Lung microvascular endothelial cell (primary cell): ENCODE measurements around the gene NR2C2AP. TPM values are rescaled to one million over a fixed set of nuclear protein-coding genes. Genes with fewer than 3 reads are reported as not detected.

Experiments used
- DNase-seq, 2 donors: peaks; one replicate each; pipeline versions ENCODE4 v3.0.0 to v3.0.0-alpha.2; 2010; ENCODE audit warnings: low read depth in 2 of 2
- total RNA-seq: library from RNA; depleted of rRNA; stranded (reverse); fragments of >200 nt; gene quantifications from 2 replicates; pipeline ENCODE4 v1.2.1, GENCODE V29; 2014

NR2C2AP gene
- total RNA-seq, 1 donor from 2014 or later, result 8.5 TPM

DNA sequence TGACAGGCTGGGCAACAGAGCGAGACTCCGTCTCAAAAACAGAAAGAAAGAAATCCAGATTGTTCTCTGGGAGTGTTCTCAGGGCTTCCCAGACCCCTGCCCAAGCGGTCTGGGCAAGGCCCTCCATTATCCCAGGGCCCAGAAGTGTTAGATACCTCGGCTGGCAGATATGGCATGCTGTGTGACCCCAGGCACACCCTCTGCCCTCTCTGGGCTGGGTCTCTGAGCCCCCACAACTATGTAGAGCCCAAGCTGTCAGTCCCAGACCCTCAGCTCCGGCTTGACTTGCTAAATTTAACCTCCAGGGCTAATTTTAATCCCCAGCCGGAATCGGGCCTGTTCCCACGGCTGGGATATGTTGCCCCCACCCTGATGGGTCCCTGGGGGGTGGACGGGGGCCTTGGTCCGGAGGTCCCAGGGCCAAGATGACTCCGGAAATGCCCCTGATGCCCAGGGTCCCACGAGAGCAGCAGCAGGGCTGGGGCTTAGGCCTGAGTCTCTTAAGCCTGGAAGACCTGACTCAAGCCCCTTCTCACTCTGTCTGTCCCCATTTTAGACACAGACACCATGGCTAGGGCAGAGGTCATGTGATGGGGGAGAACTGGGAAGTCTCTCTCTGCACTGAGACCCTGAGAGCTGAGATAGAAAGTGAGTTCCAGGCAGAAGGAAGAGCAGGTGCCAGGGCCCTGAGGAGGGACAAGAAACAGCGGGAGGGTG is 50.4 kb downstream of the NR2C2AP start:
- DNase-seq, result no peak

GRCh38 chr19:19151418-19151817 is 51.8 kb downstream of the NR2C2AP start:
- DNase-seq, result no peak

Other genes starting within 250 kb of the NR2C2AP start
- gene SUGP2, start 169.9 kb downstream of the NR2C2AP start, total RNA-seq, result 8.1 and 14.7 TPM in 2 replicates
- gene ARMC6, start 169.8 kb downstream of the NR2C2AP start, total RNA-seq, result 32.3 and 49.8 TPM in 2 replicates
- gene SLC25A42, start 139.4 kb downstream of the NR2C2AP start, total RNA-seq, result 2.8 and 3.0 TPM in 2 replicates
- gene TMEM161A, start 64.9 kb downstream of the NR2C2AP start, total RNA-seq, result 11.3 and 14.7 TPM in 2 replicates
- under 0.01 and 0.20 TPM in 2 replicates for gene MEF2B, start 33.2 kb downstream of the NR2C2AP start, total RNA-seq
- 15.0 and 18.5 TPM in 2 replicates for gene BORCS8, start 11.3 kb downstream of the NR2C2AP start, total RNA-seq
- gene RFXANK, start 11.2 kb downstream of the NR2C2AP start, total RNA-seq, result 67.5 and 69.5 TPM in 2 replicates
- gene NCAN, start 8.5 kb upstream of the NR2C2AP start, total RNA-seq, result not detected in 2 replicates
- gene TM6SF2, start 69.9 kb upstream of the NR2C2AP start, total RNA-seq, result not detected in 2 replicates
- gene SUGP1, start 117.1 kb upstream of the NR2C2AP start, total RNA-seq, result 16.1 and 22.6 TPM in 2 replicates
- gene MAU2, start 117.4 kb upstream of the NR2C2AP start, total RNA-seq, result 18.1 and 22.6 TPM in 2 replicates
- 27.0 and 37.5 TPM in 2 replicates for gene GATAD2A, start 202.3 kb upstream of the NR2C2AP start, total RNA-seq